ENCODE data around the gene PTPRM.

The PTPRM gene

DNA sequence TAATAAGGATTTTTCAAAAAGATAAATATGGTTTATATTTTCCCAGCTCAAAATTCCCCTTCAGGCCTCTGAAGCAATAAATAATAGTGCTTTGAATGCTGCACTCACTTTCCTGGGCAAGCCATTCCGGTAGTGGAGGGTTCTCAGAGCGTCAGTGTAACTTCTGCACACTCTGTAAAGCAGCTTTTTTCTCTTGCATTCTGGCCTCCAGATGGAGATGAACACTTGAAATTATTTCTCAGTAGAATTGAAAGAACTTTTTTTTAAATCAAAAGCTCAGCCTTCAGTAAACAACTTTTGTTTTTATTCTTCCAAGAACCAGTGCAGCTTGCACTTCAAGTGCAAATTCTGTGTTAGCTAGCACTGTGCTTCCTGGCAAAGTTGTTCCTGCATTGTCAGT, 761.0 kb downstream of the PTPRM start:
- DNase-seq (ENCODE audit: low spot score) = no peak

DNA sequence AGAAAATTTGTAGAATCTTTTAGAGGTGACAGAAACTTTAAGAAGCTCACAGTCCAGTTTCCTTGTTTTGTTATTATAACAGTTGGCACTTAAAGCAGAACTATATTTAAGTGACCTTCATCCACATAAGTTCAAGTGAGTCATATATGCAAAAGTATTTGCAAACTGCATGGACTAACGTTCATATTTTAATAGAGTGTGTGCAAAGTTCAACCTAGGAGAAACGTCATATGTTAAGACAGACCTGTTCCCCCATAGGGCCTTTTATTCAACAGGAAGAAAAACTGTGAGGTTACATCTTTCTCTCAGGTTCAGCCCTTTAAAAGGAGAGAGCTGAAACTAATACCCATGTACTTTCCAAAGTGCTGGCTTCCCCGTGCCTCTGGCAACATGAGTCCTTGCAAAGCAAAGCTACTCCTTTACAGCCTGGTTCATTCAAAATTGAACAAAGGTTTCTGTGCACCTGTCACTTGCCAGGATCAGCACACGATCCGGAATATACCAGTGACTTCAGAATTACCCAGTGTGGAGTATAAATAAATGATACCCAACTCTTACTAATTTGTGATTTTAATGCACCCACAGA, 762.2 kb downstream of the PTPRM start:
- DNase-seq (ENCODE audit: low spot score) = no peak

DNA sequence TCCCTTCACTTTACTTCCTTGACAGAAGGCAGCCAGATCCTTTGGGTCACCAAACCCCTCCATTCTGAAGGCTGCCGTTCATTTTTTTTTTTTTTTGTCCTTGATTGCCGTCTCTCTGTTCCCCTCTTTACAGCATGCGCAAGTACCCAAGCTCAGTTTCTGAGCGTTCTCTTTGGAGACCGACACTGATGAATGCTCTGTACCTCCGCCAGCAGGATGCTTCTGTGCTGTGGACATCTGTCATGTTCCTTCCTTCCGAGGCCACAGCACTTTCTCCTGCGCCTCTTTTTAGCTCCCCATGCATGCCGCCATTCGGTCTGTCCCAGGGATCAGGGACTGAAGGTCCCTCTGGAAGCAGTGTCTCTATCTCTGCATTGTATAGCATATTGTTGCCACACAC, 763.5 kb downstream of the PTPRM start:
- no peak for DNase-seq (ENCODE audit: low spot score)

DNA sequence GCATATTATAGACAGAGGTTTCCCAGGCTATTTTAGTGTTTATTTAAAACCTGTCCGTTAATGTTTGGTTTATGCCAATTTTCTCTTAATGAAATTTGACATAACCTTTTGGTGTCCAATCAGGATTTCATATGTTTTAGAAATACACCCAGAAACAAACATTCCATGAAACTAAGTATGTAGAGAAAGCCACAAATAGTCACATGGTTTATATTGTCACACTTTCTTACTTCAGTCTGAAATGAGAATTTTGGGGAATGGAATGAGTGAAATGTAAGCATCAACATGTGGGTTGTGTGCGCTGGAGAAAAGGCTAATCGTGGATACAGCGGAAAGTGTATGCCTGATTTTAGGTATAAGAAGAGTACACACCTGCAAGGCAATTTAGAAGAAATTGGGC, 765.2 kb downstream of the PTPRM start:
- no peak for DNase-seq (ENCODE audit: low spot score)

DNA sequence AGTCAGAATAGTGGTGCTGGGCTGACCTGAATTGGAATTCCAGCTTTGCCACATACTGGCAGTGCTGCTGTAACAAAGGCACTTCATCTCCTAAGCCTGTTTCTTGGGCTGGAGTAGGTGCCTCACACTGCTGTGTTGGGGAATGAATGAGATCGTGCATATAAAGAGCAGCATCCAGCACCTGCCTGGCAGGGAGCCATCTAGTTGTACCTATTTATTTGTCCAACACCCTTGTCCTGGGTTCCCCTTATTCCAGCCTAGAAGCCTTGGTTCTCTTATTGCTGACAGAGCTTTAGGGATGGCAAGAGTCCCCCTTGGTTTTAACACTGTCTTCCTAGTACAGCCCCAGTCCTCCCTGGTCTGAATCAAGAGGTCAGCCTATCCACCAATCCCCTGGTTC, 766.8 kb downstream of the PTPRM start:
- no peak for DNase-seq (ENCODE audit: low spot score)

DNA sequence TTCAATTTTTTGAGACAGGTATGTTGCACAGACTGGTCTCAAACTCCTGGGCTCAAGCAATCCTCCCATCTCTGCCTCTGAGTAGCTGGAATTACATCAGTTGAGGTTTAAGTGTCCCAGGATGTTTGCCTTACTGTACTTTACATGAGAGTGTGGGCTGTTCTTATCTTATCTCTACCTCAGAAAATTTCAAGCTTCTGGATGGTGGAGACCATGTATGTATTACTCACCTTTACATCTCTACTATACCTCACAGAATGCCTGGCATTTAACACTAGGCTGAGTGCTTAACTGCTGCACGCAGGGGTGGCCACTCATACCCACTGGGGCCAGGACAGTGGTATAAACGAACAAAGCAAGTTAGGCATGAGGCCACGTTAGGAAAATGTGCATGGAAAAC, 770.1 kb downstream of the PTPRM start:
- no peak for DNase-seq (ENCODE audit: low spot score)

DNA sequence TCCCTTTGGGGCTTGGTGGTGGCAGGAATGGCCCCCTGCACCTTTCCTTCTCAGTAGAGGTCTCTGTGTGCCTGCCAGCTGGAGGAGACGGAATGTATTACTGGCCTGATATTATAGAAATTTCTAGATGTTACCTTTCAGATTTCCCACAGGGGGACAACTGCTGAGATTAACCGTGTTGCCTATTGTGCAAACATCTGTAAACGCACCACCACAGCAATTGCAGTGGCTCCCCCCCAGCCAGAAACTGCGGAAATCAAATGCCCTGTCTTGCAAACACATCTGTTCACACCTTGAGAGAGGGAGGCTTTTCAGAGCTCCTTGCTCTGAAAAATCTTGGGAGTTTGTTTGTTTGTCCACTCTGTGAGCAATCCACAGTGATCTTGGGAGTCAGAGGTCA, 772.1 kb downstream of the PTPRM start:
- no peak for DNase-seq (ENCODE audit: low spot score)

DNA sequence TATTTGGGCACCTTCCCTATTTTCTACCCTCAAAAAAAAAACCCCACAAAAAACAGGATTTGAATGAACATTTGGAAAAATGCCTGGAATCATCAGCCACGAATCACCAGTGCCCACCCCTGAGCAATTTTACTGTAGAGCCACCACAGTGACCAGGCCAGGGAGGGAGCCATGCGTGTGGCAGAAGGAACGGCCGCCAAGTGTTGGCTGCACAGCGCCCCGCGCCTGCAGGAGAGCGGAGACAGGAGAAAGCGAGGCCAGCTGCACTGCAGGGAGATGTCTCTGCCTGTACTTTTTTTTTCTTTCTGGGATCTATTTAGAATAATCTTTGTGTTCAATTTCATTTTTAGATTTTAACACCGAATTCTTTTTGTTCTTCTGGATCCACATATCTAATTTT, 772.8 kb downstream of the PTPRM start:
- DNase-seq (ENCODE audit: low spot score) = no peak

DNA sequence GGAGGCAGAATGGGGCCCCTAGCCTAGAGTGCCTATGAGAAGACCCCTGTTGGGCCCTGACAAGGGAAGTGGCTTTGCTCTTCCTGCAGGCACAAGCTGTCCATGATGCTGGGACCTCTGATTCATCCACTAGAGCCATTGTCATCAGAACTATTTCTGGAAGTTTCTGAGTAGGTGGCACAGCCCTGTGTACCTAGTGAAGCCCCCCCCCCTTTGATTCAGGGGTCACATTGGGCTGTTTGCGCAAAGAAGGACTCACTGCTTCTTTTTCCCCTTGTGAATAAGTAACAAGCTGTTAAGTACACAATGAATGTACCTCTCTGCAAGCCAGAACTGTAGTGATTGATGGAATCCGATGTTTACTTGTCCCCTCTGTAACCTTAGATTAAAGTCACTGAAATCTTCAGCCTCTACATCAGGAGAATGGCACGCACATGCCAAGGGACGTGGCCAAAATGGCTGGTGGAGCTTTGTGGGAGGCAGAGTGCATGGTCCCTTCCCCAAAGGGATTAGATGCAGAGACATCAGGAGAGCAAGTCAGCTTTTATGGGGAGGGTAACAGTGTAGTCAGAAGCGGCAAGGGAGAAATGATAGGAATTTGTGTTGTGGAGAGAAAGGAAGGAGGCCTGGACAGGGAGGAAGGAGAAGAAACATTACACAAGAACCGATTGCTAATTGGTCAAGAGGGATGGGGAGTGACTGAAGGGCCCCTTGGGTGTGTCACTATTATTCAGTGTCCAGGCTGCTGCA, 774.5 kb downstream of the PTPRM start:
- DNase-seq (ENCODE audit: low spot score) = no peak

DNA sequence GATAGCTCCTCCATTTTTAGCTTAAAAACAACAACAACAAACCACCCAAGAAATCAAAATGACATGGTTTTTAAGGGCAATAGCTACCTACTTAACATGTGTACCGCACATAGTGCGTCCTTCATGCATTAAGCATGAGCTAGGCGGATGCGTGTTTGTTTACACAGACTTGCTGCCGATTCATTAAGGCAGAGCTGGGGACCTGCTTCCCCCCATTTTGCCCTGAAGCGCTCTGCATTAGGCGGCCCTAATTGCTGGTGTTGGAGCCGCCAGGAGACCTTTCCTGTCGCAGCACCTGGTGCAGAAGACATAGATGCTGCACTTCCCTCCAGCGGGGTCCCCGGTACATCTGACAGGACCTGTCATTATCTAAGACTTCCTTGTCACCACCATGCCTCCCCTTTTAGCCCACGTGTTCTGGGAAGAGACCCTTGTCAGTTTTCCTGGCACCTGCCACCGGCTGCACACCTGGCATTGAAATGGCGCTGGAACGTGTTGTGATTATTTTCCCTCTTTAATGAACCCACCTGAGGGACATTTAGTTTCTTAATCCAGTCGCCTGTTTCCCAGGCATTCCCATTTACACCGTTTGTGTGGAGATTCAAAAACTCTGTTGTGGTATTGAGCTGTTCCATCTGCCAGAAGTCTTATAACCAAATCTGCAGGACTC, 781.1 kb downstream of the PTPRM start:
- no peak for DNase-seq (ENCODE audit: low spot score)

DNA sequence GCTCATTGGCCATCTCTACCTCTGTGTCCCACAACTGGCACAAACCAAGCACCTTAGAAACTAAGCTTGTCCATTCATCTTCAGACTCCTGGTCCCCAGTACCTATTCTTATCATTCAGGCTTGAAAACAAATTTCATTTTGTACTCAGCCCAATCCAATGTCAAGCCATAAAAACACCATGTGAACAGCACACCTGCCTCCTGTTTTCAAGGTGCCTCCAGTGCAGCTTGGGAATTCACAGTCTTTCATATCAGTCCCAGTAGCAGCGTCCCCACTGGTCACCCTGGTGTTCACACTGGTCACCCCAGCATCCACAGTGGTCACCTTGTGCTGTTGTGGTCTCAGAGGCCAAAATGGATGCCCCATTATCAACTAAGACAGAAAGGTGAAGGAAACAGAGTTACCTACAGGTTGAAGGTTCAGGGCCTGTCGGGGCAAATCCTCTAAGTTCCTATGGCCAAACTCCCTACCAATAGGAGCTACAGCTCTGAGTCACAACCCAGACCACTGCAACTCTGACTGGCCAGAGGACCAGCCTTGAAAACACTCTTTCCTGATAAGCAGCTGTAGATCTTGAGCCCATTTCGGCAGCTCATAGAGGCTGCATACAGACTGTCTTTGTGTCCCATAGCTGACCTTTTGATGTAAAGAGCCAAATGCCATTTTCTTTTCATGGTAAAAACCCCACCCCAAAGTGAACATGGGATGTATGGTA, 782.6 kb downstream of the PTPRM start:
- no peak for DNase-seq (ENCODE audit: low spot score)

DNA sequence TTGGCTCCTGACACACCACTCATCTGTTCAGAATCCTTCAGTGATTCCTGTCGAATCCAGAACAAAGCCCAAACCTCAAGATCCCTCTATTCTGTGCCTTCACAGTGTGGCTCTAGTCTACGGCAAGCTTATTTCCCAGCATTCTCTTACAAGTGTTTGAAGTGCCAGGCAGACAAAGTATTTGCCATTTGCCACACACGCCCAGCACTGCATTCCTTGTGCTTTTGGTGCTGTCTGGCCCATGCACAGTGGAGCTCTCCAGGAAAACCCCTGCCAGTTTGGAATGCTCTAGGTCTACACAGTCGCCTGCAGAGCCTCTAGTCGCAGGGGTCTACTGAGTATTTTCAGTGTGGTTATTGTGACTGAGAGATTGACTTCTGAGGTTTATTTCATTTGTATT, 783.5 kb downstream of the PTPRM start:
- DNase-seq (ENCODE audit: low spot score) = no peak

DNA sequence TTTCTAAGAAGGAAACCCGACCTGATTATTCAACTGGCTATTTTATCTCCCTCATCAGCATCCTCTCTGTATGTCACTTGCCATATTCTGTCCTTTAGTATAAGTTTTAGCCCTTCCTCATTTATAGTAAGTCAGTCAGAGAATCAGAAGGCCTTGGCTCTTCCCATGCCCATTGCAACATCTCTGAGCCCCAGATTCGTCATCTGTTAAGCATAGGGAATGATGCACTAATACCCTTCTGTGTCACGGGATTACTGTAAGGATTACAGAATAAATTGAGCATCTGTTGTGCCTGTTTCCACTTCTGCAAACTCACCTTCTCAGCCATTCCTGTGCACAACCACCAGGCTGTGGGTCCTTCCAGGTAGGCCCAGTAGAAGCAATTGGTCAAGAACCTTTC, 784.0 kb downstream of the PTPRM start:
- no peak for DNase-seq (ENCODE audit: low spot score)

DNA sequence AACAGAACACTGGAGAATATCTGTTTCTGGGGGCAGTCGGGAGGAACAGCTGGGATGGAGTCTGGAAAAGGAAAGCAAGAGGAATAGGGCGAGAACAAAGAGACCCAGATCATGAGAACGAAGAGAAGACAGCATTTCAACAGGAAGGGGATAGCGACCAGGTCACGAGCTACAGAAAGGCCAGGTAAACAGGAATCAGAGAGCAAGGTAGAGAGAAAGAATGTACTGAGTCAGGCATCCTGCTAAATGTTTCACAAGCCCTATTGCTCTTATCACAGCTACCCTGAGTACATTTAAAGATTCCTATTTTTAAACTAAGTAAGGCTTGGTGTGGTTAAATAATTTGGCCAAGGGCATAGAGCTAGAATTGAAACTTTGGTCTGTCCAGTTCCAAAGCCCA, 787.2 kb downstream of the PTPRM start:
- no peak for DNase-seq (ENCODE audit: low spot score)

DNA sequence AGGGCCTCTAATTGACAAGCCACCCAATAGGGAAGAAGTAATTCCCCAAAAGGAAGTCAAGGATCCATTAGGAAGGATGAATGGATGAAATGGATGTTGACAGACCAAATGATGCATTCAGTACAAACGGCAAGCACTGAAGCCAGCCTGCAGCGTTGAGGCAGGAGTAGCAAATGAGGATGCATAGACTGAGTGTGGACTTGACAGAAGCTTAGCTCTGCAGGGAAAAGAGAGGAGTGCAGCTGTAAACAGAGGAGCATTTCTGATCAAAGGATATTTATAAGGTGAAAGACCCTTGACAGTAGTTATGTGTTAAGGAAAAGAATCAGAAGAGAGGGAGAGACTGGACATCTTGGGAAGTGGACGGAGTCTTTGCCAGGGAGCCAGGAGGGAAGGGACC, 788.9 kb downstream of the PTPRM start:
- DNase-seq (ENCODE audit: low spot score) = no peak

DNA sequence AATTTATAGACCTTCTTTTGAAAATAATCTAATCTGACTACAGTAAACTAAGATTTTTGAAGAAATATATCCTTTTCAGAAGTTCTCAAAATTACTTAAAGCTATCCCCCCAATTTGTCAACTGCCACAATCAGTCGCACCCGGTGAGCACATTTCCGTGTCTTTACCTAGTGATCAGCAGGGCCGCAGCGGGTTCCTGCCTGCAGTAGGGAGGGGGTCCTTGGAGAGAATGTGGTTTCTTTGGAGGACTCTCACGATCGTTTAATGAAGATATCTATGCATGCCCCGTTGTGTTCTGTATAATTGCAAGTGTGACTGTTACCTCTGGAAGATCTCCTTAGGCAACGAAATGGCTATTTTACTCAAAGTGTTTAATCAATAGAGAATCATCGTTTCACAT, 790.2 kb downstream of the PTPRM start:
- DNase-seq (ENCODE audit: low spot score) = no peak

DNA sequence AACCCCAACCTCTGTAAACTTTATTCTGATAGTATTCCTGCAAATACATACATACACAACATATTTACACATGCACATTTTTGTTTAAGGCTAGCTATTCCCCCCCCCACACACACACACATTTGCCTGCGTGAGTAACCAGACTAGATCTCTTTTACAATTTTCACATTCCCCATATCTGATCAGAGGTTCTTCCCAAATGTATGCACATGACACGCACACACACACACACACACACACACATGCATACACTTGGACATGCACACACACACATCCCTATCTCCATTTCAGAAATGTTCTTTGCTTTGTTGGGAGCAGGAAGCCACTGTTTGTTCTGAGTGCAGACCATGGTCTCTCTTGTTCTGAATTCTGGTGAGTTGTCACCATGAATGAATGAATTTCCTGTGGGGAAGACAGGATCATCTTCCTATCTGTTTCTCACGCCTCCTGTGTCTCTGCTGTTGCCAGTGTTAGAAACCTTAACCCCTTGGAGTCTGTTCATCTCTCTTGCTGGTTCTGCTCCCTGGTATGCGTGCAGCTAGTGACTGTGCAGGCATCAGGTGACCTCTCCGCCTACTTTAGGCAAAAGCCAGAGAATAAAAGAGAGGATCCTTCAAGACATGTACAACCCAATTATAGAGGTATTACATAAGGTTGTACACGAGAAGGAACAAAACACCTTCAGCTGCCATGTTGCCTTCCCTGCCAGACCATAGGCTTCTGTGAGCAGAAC, 791.1 kb downstream of the PTPRM start:
- DNase-seq (ENCODE audit: low spot score) = no peak

DNA sequence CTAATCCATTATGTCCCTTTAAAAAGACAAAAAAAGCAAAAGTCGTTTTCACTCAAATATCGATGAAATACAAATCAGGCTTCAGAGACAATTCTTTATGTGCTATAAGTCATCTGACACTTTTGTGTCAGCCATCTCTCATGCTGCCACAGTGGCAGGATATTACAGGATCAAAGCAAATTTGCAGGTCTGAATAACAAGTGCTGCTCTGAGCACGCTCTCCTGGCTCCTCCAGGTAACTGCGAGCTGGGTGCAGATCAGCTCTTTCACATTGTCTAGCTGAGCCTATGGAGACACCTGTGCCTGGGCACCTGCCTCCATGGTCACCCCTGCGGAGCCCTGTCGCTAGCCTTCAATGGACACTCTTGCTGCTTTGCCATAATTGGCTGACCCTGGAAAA, 792.0 kb downstream of the PTPRM start:
- DNase-seq (ENCODE audit: low spot score) = no peak

DNA sequence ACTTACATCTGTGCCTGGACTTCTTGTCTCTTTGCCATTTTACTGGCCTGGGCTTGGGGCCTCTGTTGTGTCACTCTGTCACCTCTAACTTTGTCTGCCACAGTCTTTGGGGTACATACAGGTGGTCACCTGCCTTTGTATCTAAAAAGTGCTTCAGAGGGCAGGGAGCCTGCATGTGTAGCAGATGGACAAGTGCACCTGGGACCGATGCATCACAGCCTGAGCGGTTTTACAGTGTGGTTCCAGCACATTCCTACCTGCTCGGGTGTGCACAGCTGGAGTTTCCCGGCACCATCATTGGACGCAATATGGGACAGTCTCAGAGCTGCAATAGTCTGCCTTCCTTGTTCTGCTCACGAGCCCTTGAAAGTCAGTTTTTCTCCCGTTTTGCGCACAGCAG, 792.4 kb downstream of the PTPRM start:
- DNase-seq (ENCODE audit: low spot score) = no peak

DNA sequence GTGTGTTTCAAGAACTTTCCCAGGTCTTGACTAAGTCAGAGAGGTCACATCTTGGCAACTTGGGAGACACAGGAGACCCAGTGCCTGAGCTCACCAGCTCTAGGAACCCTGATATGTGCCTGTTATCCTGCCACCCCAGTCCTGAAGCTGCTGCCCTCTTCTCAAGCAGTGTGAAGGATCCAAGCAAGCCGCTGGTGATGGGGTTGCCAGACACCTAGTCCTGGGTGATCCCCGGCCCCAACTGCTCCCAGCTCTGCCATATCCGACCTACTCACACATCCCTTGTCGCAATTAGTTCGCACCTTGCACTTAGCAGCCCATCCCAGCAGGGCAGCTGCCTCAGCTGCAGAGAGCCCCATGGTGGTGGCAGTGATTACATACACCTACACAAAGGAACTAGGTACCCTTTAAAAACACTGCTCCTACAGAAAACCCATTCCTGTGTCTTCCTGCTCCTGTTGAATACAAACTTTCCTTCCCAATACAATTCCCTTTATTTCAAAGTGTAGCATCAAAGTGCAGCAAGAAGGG, 794.9 kb downstream of the PTPRM start:
- DNase-seq (ENCODE audit: low spot score) = no peak

DNA sequence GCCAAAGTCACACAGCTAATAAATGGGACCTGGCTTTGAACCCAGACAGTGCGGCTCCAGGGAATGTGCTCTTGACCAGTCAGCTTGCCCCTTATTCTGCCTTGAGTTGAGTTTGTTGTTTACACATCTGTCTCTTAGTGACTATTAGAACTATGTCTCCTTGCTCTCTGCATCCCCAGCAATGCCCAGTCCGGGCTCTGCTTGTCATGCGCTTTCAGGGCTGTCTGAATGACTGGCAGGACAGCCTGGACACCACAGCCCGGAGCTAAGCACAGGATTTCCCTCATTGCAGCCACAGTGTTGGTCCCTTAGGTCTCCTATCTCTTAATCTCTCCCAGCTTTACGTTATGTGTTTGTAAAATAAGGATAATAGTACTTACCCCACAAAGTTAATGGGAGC, 795.7 kb downstream of the PTPRM start:
- DNase-seq (ENCODE audit: low spot score) = no peak

DNA sequence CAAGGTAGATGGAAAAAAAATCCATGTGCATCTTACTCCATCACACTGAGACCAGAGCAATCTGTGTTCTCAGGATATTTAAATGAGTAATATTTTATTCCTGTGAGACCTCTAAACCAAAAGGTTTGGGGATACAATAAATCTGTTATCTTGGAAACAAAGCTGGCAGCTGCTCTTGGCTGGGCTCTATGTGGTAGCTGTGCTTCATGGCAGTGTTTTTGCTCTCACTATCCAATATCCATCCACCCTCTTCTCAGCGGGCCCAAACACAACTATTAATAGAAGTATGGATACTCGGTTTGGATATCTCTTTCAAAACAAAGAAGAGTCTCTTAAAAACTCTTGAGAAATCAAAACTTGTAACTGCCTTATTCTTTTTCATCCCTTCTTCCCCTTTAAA, 797.3 kb downstream of the PTPRM start:
- DNase-seq (ENCODE audit: low spot score) = no peak
